ENCODE data around the gene OR12D1.

Gene OR12D1

GRCh38 chr6:29465279-29465678 lies 50.6 kb downstream of the OR12D1 start:
- DNase-seq (ENCODE audit: low read depth in 2 of 2): no peak

GRCh38 chr6:29465801-29466200 lies 51.1 kb downstream of the OR12D1 start:
- DNase-seq (ENCODE audit: low read depth in 2 of 2): no peak

GRCh38 chr6:29466241-29466640 lies 51.5 kb downstream of the OR12D1 start:
- DNase-seq (ENCODE audit: low read depth in 2 of 2): no peak
